NCI-H2171 treated with DMSO at 0.1 percent for 48 hours (cell line): Measurements from ENCODE around the gene SLC38A8.

Source experiments
- DNase-seq: peaks from one replicate; lab custom pipeline; 2025; lab: John Stamatoyannopoulos, UW

Gene SLC38A8

GRCh38 chr16:83971165-83972130, 71.1 kb downstream of the SLC38A8 start:
- DNase-seq: no peak

DNA sequence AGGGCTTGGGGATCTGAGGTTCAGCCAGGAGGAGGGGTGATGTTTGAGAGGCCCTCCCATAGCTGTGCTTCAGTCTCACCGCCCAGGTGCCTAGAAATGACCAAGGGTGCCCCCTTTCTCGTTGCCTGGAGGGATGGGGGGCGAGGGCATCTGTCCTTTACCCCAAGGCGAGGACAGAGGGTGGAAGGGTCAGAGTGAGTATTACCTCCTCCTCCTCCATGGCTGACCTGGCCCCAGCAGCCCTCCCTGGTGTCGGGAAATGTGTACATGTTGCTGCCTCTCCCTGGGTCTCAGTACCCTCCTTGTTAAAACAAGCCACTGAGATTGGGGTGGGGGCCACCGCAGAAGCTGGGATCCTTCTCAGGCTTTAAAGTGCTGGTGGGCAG, 72.2 kb downstream of the SLC38A8 start:
- no peak for DNase-seq

DNA sequence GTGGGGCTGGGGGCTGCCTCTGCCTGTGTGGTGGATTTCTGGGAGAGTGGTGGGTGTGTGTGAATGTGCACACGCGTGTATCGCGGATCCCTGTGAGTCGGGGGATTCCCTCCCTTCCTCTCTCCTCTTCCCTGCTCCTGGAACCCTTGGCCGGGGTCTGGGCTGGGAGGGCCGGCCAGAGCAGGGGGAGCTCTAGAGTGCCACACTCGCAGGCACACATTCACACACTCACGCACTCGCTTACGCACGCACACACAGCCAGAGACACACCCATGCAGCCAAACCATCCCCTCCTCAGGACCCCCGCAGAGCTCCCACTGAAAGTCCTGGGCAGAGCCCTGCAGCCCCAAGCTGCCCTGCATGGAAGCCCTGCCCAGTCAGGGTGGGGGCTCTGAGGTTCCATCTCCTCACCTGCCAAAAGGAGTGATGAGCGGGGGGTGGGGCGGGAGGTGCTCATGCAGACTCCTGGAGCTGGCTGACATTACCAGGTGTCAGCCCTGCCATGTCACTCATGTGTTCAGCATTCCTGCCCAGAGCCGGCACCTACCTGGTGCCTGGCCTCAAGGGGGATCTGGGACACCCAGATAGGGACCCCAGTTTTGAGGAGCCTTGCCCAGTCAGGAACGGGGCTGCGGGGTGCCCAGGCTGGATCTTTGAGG, 72.7 kb downstream of the SLC38A8 start:
- no peak for DNase-seq

- DNase-seq: no peak
Observed at GRCh38 chr16:83968891-83969649, 73.5 kb downstream of the SLC38A8 start.

- DNase-seq: no peak
Observed at GRCh38 chr16:83968306-83968851, 74.2 kb downstream of the SLC38A8 start.

DNA sequence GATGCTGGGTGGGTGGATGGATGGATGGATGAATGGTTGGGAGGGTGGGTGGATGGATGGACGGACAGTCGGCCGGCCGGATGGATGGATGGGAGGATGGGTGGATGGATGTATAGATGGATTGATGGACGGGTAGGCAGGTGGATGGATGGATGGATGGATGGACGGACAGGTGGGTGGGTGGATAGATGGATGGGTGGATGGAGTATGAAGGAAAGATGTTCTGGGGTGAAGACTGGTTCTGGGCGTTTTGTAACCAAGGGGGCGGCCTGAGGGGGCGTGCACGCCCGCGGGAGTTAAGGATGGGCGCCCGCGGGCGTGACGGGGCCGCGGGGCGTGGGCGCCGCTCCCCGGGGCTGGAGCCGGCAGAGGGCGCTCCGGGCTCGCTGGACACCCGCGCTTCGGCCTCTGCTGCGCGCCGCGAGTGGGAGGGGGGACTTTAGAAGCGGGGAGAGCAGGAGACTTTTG, 74.7 kb downstream of the SLC38A8 start, which contains the start of gene NECAB2:
TSS of gene NECAB2 (plus strand) at position 407 of the 468 bp plus-strand sequence. CDS start 405 bp downstream, outside the sequence.
- peak; percentile 13 for DNase-seq

DNA sequence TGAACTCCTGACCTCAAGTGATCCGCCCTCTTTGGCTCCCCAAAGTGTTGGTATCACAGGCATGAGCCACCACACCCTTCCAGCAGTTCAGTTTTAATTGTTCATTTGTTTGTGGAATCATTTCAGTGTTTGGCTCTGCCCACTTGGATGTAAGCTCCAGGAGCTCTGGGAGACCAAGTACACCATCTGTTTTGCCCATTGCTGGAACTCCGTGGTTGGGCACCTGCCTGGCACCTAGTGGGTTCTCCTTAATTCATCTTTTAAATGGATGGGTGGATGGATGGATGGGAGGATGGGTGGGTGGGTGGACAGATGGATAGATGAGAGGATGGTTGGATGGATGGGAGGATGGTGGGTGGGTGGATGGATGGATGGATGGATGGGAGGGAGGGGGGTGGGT, 75.5 kb downstream of the SLC38A8 start:
- peak; percentile 11 for DNase-seq

DNA sequence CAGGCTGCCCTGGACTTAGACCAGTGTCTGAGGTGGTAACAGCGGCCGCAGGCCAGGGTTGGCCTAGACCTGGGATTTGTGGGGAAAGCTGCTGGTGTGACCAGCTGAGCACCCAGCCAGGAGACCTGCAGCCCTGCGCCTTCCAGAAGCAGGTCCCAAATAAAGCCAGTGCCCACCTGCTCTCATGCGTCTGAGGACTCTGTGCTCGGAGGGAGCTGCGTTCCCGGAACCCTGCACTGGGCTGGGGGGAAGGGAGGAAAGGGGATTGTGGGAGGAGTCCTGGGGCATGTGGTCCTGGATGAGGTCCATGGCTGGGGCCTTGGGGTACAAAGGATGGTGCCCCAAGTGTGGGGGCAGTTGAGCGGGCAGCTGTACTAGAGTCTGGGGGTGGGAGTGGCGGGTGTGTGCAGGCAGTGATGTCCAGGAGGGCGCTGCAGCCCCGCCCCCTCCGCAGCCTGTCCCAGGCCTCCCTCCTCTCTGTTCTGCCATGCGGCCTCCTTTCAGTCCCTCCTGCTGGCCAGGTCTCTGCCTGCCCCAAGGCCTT, 76.4 kb downstream of the SLC38A8 start:
- no peak for DNase-seq

DNA sequence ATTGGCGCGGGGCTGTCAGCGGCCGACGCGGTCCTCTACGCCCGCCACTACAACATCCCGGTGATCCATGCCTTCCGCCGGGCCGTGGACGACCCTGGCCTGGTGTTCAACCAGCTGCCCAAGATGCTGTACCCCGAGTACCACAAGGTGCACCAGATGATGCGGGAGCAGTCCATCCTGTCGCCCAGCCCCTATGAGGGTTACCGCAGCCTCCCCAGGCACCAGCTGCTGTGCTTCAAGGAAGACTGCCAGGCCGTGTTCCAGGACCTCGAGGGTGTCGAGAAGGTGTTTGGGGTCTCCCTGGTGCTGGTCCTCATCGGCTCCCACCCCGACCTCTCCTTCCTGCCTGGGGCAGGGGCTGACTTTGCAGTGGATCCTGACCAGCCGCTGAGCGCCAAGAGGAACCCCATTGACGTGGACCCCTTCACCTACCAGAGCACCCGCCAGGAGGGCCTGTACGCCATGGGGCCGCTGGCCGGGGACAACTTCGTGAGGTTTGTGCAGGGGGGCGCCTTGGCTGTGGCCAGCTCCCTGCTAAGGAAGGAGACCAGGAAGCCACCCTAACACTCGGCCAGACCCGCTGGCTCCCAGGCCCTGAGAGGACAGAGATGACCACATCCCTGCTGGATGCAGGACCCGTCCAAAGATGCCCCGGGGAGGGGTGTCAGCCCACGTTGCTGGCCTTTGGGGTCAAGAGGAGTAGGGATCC, 77.0 kb downstream of the SLC38A8 start:
- DNase-seq: no peak

GRCh38 chr16:83964684-83965443, 77.7 kb downstream of the SLC38A8 start:
- no peak for DNase-seq

DNA sequence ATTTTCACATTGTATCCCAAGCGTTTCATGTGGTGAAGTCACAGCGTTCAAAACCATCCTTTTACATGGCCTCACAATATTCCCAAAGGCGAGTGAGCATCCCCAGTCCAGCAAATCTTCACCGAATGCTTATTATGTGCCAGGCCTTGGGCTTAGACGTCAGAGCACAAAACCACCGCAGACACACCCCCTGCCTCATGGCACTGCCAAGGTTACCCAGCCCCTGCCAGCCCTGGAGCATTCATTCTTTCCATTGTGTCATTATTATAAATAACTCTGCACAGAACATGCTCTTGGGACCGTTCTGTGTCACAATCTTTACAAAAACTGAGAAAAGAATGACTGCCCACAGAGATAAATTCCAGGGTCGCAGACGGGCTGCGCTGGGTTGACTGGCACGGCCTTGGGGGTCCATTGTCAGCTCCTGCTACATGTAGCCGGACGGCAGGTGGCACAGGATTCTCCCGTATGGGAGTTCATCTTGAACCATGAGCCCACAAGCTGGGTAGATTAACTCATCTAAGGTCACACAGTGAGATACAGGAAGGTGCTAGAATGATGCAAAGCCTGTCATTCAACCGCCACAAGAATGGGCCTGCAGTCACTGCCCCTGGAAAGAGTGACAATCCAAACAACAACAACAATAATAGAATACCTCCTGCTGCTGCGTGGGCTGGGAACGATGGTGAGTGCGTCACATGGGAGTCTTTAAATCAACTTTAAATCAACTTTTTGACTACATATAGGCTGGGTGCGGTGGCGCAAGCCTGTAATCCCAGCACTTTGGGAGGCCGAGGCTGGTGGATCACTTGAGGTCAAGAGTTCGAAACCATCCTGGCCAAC, 79.1 kb downstream of the SLC38A8 start:
- no peak for DNase-seq

GRCh38 chr16:83961591-83961990, 81.0 kb downstream of the SLC38A8 start:
- no peak for DNase-seq

DNA sequence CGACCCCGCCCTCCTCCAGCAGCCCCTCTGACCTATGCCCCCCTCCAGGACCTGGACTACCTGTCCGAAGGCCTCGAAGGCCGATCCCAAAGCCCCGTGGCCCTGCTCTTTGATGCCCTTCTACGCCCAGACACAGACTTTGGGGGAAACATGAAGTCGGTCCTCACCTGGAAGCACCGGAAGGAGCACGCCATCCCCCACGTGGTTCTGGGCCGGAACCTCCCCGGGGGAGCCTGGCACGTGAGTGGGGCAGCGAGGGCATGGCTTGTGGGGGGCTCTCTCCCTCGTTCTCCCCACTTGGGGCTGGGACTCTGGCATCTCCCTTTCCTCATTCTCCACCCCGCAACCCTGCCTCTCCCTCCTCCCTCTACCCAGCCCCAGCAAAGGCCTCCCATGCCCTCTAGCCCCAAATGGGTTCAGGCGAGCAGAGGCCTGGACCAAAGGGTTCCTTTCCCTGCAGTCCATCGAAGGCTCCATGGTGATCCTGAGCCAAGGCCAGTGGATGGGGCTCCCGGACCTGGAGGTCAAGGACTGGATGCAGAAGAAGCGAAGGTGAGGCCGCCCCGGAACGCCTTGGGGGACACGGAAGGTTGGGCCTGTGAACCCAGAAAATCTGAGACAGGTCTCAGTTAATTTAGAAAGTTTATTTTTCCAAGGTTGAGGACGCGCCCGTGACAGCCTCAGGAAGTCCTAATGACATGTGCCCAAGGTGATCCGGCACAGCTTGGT, 81.9 kb downstream of the SLC38A8 start:
- DNase-seq: no peak
